T-helper 1 cell treated with Interleukin-12 subunit alpha and Interleukin-12 subunit beta and Interleukin-4 antibody, amounts not matched to agents 30 ng/mL and 1 ng/mL, for 36 hours (primary cell): ENCODE data around the gene TBC1D22A. TPM values are rescaled to one million over a fixed set of nuclear protein-coding genes. Genes with fewer than 3 reads are reported as not detected.

ENCODE experiments used
- intact Hi-C: fragments of 100-400 bp; cut with micrococcal nuclease; formaldehyde crosslinking; loops from one replicate; pipeline ENCODE4 v1.15.1; 2024
- total RNA-seq: library from RNA; stranded (reverse); gene quantifications from 2 replicates; pipeline ENCODE4 v1.2.3, GENCODE V29; 2022

TBC1D22A gene
- total RNA-seq, 1 donor from 2014 or later = 39.3 TPM

GRCh38 chr22:47173535-47174021, 411.1 kb downstream of the TBC1D22A start:
- intact Hi-C loops = no loop called here

GRCh38 chr22:47174096-47174495, 411.6 kb downstream of the TBC1D22A start:
- intact Hi-C loops = no loop called here

GRCh38 chr22:47174671-47175112, 412.2 kb downstream of the TBC1D22A start:
- intact Hi-C loops = no loop called here

GRCh38 chr22:47175151-47176025, 412.9 kb downstream of the TBC1D22A start:
- intact Hi-C loops = no loop called here

- intact Hi-C loops = no loop called here
These were observed 413.6 kb downstream of the TBC1D22A start for GRCh38 chr22:47176026-47176389.

GRCh38 chr22:47176573-47177333, 414.3 kb downstream of the TBC1D22A start:
- intact Hi-C loops = no loop called here

- intact Hi-C loops = no loop called here
These were observed 414.9 kb downstream of the TBC1D22A start for GRCh38 chr22:47177334-47177815.

GRCh38 chr22:47178339-47178738, 415.9 kb downstream of the TBC1D22A start:
- intact Hi-C loops = no loop called here

- intact Hi-C loops = no loop called here
These were observed 418.3 kb downstream of the TBC1D22A start for GRCh38 chr22:47180796-47181195.

GRCh38 chr22:47187176-47187957, 424.9 kb downstream of the TBC1D22A start:
- intact Hi-C loops = no loop called here

GRCh38 chr22:47188261-47189055, 426.0 kb downstream of the TBC1D22A start:
- intact Hi-C loops = no loop called here

GRCh38 chr22:47189056-47189916, 426.8 kb downstream of the TBC1D22A start:
- intact Hi-C loops = no loop called here

- intact Hi-C loops = no loop called here
These were observed 428.0 kb downstream of the TBC1D22A start for GRCh38 chr22:47190276-47190956.

- intact Hi-C loops = no loop called here
These were observed 428.7 kb downstream of the TBC1D22A start for GRCh38 chr22:47190957-47191670.

GRCh38 chr22:47191671-47192650, 429.5 kb downstream of the TBC1D22A start:
- intact Hi-C loops = no loop called here

- intact Hi-C loops = no loop called here
These were observed 430.4 kb downstream of the TBC1D22A start for GRCh38 chr22:47192651-47193437.
